Measurements from ENCODE around the gene RNF26. TPM values are rescaled to one million over a fixed set of nuclear protein-coding genes. Genes with fewer than 3 reads are reported as not detected.

RNF26 gene
- total and polyA plus RNA-seq, 10 of the 15 experiments (the other 5 are each of a cell fraction or from before 2014, with no cell fraction given): 2.8 to 54.5 (median 17.7) TPM

DNA sequence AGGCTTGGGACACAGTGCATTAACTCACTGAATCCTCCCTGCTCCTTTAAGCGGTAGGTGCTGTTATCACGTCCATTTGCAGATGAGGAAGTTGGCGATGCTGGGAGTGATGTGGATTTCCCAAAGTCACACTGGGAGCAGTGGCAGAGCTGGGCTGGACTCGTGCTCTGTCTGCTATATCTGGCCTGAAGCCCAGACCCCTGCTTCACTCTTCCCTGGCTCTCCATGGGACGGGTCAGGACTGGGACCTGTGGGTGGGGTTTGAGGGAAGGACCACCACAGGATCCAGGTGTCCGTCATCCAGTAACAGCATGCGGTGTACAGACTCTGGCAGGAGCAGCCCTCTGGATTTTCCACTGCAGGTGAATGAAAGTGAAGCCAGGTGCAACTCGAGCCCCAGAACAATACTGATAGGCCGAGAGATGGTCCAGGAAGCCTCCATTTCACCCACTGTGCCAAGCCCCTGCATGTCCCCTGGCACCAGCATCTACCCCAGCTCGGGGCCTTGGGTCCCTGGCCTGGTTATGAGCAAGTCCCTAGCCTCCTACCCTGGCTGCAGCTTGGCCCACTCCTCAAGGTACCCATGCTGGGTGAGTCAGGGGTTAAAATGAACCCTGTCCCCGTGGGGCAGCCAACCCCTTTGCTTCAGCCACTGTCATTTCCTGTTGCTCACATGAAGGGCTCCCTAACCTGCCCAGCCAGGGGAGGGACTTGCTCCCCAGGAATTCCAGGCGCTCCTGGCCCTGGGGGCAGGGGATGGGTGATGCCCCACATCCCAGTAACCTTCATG, 43.0 kb downstream of the RNF26 start:
- ChIA-PET POLR2A (no interaction called here), SMC1A (ENCODE audit: uncharacterized antibody, unreplicated experiment) (interaction anchor here (1.3 kb wide), 1 partner anchor 9 kb away, joined by 5 read pairs; no protein-coding TSS in a partner anchor), RAD21 (ENCODE audit: unreplicated experiment) (interaction anchor here (2.1 to 5.1 kb wide), 4 partner anchors 10 to 97 kb away, joined by 6 to 47 read pairs (median 15); no protein-coding TSS in a partner anchor), CTCF (interaction anchor here (1.0 to 17.9 kb wide), 4 partner anchors 20 to 98 kb away, joined by 3 to 183 read pairs (median 7); no protein-coding TSS in a partner anchor)
- intact Hi-C loops (cut with micrococcal nuclease; ENCODE audit: unreplicated experiment) (no loop called here), in situ Hi-C loops (cut with MboI) (no loop called here)
- Histone ChIP-seq H4K20me1 (ENCODE audit: control insufficient read depth, insufficient read depth) (no peaks in the 10 kb centered on the region), H3K27ac (ENCODE audit: control insufficient read depth, insufficient read depth) (no peak overlapping the region), H3K4me2 (ENCODE audit: control insufficient read depth, insufficient read depth) (no peak overlapping the region), H3K79me2 (ENCODE audit: control insufficient read depth, insufficient read depth, low read length) (no peaks in the 10 kb centered on the region), H3K9ac (ENCODE audit: control insufficient read depth, insufficient read depth, low read length) (no peak overlapping the region), H3K9me3 (replicated peaks; ENCODE audit: control insufficient read depth, insufficient read depth, low read length) (no peaks in the 10 kb centered on the region), H2AFZ (ENCODE audit: control insufficient read depth, low read depth, low read length) (no peak overlapping the region), H3K4me3 (no peak overlapping the region), H3K4me1 (ENCODE audit: control insufficient read depth, insufficient read depth, low read length) (0 out of 2 replicates have a peak, but pooled peaks cover 3% of the 10 kb centered on the region), H3K36me3 (ENCODE audit: control insufficient read depth in 2 of 2, insufficient read depth in 2 of 2, low read length in 1 of 2) (no peaks in the 10 kb centered on the region), H3K27me3 (replicated peaks in 1 of 2; ENCODE audit: control insufficient read depth in 2 of 2, insufficient read depth in 2 of 2, low read length in 1 of 2) (peaks cover 0 to 8% of the 10 kb centered on the region in 2 experiments; a peak in 3 of 4 replicates)
- WGBS (ENCODE audit: insufficient coverage, insufficient replicate concordance, low lambda C conversion rate, missing lambda C conversion rate): 36% methylated on average over 12 of the region's 12 CpGs
- FAIRE-seq (no peak), DNase-seq (ENCODE audit: low read depth, low spot score) (no peak), ATAC-seq (no peak)
- BruUV-seq (replicated peaks): no TSS peak
- TF ChIP-seq, protein P1, sequence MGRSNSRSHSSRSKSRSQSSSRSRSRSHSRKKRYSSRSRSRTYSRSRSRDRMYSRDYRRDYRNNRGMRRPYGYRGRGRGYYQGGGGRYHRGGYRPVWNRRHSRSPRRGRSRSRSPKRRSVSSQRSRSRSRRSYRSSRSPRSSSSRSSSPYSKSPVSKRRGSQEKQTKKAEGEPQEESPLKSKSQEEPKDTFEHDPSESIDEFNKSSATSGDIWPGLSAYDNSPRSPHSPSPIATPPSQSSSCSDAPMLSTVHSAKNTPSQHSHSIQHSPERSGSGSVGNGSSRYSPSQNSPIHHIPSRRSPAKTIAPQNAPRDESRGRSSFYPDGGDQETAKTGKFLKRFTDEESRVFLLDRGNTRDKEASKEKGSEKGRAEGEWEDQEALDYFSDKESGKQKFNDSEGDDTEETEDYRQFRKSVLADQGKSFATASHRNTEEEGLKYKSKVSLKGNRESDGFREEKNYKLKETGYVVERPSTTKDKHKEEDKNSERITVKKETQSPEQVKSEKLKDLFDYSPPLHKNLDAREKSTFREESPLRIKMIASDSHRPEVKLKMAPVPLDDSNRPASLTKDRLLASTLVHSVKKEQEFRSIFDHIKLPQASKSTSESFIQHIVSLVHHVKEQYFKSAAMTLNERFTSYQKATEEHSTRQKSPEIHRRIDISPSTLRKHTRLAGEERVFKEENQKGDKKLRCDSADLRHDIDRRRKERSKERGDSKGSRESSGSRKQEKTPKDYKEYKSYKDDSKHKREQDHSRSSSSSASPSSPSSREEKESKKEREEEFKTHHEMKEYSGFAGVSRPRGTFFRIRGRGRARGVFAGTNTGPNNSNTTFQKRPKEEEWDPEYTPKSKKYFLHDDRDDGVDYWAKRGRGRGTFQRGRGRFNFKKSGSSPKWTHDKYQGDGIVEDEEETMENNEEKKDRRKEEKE (IDR thresholded peaks at IDR 0.05): no peak
- TF ChIP-seq SMAD5 (IDR thresholded peaks at IDR 0.05; ENCODE audit: low read depth) (no peak), TARDBP (IDR thresholded peaks at IDR 0.05; ENCODE audit: borderline replicate concordance) (no peak), CREM (IDR thresholded peaks at IDR 0.05; ENCODE audit: low read depth) (no peak), CBX3 (IDR thresholded peaks at IDR 0.05; ENCODE audit: borderline replicate concordance, low read depth) (no peak), BMI1 (IDR thresholded peaks at IDR 0.05; ENCODE audit: borderline replicate concordance) (no peak), MEF2B (IDR thresholded peaks at IDR 0.05; ENCODE audit: partially characterized antibody, poor library complexity, severe bottlenecking) (no peak), KDM1A (IDR thresholded peaks at IDR 0.05; ENCODE audit: borderline replicate concordance) (no peak), HDAC6 (IDR thresholded peaks at IDR 0.05; ENCODE audit: unreplicated experiment) (no peak), PAX8 (IDR thresholded peaks at IDR 0.05) (no peak), TCF7 (IDR thresholded peaks at IDR 0.05; ENCODE audit: borderline replicate concordance) (no peak), ZNF207 (IDR thresholded peaks at IDR 0.05; ENCODE audit: borderline replicate concordance) (no peak)
- TF ChIP-seq, protein P2, sequence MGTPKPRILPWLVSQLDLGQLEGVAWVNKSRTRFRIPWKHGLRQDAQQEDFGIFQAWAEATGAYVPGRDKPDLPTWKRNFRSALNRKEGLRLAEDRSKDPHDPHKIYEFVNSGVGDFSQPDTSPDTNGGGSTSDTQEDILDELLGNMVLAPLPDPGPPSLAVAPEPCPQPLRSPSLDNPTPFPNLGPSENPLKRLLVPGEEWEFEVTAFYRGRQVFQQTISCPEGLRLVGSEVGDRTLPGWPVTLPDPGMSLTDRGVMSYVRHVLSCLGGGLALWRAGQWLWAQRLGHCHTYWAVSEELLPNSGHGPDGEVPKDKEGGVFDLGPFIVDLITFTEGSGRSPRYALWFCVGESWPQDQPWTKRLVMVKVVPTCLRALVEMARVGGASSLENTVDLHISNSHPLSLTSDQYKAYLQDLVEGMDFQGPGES (IDR thresholded peaks at IDR 0.05): no peak
- TF ChIP-seq, protein P3, sequence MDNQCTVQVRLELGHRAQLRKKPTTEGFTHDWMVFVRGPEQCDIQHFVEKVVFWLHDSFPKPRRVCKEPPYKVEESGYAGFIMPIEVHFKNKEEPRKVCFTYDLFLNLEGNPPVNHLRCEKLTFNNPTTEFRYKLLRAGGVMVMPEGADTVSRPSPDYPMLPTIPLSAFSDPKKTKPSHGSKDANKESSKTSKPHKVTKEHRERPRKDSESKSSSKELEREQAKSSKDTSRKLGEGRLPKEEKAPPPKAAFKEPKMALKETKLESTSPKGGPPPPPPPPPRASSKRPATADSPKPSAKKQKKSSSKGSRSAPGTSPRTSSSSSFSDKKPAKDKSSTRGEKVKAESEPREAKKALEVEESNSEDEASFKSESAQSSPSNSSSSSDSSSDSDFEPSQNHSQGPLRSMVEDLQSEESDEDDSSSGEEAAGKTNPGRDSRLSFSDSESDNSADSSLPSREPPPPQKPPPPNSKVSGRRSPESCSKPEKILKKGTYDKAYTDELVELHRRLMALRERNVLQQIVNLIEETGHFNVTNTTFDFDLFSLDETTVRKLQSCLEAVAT (IDR thresholded peaks at IDR 0.05): no peak
- TF ChIP-seq, protein P4, sequence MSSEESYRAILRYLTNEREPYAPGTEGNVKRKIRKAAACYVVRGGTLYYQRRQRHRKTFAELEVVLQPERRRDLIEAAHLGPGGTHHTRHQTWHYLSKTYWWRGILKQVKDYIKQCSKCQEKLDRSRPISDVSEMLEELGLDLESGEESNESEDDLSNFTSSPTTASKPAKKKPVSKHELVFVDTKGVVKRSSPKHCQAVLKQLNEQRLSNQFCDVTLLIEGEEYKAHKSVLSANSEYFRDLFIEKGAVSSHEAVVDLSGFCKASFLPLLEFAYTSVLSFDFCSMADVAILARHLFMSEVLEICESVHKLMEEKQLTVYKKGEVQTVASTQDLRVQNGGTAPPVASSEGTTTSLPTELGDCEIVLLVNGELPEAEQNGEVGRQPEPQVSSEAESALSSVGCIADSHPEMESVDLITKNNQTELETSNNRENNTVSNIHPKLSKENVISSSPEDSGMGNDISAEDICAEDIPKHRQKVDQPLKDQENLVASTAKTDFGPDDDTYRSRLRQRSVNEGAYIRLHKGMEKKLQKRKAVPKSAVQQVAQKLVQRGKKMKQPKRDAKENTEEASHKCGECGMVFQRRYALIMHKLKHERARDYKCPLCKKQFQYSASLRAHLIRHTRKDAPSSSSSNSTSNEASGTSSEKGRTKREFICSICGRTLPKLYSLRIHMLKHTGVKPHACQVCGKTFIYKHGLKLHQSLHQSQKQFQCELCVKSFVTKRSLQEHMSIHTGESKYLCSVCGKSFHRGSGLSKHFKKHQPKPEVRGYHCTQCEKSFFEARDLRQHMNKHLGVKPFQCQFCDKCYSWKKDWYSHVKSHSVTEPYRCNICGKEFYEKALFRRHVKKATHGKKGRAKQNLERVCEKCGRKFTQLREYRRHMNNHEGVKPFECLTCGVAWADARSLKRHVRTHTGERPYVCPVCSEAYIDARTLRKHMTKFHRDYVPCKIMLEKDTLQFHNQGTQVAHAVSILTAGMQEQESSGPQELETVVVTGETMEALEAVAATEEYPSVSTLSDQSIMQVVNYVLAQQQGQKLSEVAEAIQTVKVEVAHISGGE (CRISPR knock-in tag; IDR thresholded peaks at IDR 0.05): no peak
